SU-DHL-6 (cell line): ENCODE results near the gene SLC26A9.
"Not testable (repeated sequence)": the region's sequence is repeated elsewhere in the genome, so short reads cannot be mapped to it uniquely, and the experiment has no call there.

Experiments
- EZH2phosphoT487 ChIP-seq: fragments of 200-600 bp; sonication (generic), shearing (Covaris generic); conservative IDR thresholded peaks from 2 replicates; pipeline ENCODE4 v1.6.1; 2018; ENCODE audit warnings: mild to moderate bottlenecking, antibody characterized with exemption, low read length, moderate library complexity, mixed read lengths
- TF ChIP-seq, protein P1 (sequence below): fragments of 200-600 bp; sonication (generic); IDR thresholded peaks from one replicate; pipeline ENCODE4 v1.5.1; 2017; ENCODE audit warnings: antibody characterized with exemption, mild to moderate bottlenecking, low read length, moderate library complexity; ENCODE audit not compliant: insufficient read depth, poor library complexity, severe bottlenecking

DNA sequence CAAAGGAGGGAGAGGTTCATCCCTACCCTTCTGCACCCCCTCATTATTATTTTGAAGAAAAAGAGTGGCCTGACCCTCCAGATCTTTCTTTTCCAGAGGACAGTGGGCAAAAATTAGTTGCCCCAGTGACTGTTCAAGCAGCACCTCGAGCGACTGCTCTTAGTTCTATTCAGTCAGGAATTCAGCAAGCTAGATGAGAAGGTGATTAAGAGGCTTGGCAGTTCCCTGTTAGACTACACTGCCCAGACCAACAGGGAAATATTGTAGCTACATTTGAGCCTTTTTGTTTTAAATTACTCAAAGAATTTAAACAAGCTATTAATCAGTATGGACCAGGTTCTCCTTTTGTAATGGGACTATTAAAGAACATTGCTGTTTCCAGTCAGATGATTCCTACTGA lies 51.8 kb downstream of the SLC26A9 start:
- TF ChIP-seq, protein P1, sequence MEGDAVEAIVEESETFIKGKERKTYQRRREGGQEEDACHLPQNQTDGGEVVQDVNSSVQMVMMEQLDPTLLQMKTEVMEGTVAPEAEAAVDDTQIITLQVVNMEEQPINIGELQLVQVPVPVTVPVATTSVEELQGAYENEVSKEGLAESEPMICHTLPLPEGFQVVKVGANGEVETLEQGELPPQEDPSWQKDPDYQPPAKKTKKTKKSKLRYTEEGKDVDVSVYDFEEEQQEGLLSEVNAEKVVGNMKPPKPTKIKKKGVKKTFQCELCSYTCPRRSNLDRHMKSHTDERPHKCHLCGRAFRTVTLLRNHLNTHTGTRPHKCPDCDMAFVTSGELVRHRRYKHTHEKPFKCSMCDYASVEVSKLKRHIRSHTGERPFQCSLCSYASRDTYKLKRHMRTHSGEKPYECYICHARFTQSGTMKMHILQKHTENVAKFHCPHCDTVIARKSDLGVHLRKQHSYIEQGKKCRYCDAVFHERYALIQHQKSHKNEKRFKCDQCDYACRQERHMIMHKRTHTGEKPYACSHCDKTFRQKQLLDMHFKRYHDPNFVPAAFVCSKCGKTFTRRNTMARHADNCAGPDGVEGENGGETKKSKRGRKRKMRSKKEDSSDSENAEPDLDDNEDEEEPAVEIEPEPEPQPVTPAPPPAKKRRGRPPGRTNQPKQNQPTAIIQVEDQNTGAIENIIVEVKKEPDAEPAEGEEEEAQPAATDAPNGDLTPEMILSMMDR: not testable (repeated sequence)
- not testable (repeated sequence) for TF ChIP-seq EZH2phosphoT487
